ENCODE results near the gene PCNT.

GRCh38 chr21:46465651-46466050 is 141.7 kb downstream of the PCNT start:
- TF ChIP-seq, protein P1, sequence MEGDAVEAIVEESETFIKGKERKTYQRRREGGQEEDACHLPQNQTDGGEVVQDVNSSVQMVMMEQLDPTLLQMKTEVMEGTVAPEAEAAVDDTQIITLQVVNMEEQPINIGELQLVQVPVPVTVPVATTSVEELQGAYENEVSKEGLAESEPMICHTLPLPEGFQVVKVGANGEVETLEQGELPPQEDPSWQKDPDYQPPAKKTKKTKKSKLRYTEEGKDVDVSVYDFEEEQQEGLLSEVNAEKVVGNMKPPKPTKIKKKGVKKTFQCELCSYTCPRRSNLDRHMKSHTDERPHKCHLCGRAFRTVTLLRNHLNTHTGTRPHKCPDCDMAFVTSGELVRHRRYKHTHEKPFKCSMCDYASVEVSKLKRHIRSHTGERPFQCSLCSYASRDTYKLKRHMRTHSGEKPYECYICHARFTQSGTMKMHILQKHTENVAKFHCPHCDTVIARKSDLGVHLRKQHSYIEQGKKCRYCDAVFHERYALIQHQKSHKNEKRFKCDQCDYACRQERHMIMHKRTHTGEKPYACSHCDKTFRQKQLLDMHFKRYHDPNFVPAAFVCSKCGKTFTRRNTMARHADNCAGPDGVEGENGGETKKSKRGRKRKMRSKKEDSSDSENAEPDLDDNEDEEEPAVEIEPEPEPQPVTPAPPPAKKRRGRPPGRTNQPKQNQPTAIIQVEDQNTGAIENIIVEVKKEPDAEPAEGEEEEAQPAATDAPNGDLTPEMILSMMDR (IDR thresholded peaks at IDR 0.05; ENCODE audit: control extremely low read depth in 1 of 3, insufficient read depth in 1 of 3, low read depth in 1 of 3, low read length in 3 of 3), result no peak
- TF ChIP-seq EZH2 (IDR thresholded peaks at IDR 0.05; ENCODE audit: low read depth, low read length, severe bottlenecking), result no peak
- TF ChIP-seq TAF1 (IDR thresholded peaks at IDR 0.05; ENCODE audit: low read depth, low read length), result no peak
- no peak for TF ChIP-seq ATF2 (IDR thresholded peaks at IDR 0.05; ENCODE audit: low read length)
- TF ChIP-seq POLR2AphosphoS5 (IDR thresholded peaks at IDR 0.05; ENCODE audit: low read depth, low read length), result no peak
- TF ChIP-seq POLR2A (IDR thresholded peaks at IDR 0.05; ENCODE audit: control extremely low read depth in 1 of 2, low read depth in 2 of 2, low read length in 2 of 2), result no peak
- no peak for TF ChIP-seq SP2 (IDR thresholded peaks at IDR 0.05; ENCODE audit: low read length)
- no peak for TF ChIP-seq TEAD4 (IDR thresholded peaks at IDR 0.05; ENCODE audit: low read depth, low read length)
- TF ChIP-seq USF2 (IDR thresholded peaks at IDR 0.05; ENCODE audit: low read length), result no peak
- TF ChIP-seq SIN3A (conservative IDR thresholded peaks at IDR 0.05 in 1 of 2, IDR thresholded peaks at IDR 0.05 in 1 of 2; ENCODE audit: low read depth in 1 of 2, low read length in 2 of 2), result no peak
- no peak for TF ChIP-seq EP300 (IDR thresholded peaks at IDR 0.05; ENCODE audit: borderline replicate concordance in 1 of 2, low read depth in 2 of 2, low read length in 2 of 2)
